GM21528 (cell line): ENCODE results near the gene BUD31.
A peak's percentile ranks its signal among the peaks of the same experiment; 100 is the strongest.
"Not testable (repeated sequence)": the region's sequence is repeated elsewhere in the genome, so short reads cannot be mapped to it uniquely, and the experiment has no call there.

Experiments used
- ATAC-seq: cut with Tn5 transposase; IDR thresholded peaks from one replicate; pipeline ENCODE4 v1.9.1; 2021; ENCODE audit warnings: mild to moderate bottlenecking, moderate library complexity; ENCODE audit not compliant: unreplicated experiment, low FRiP score

BUD31 gene

DNA sequence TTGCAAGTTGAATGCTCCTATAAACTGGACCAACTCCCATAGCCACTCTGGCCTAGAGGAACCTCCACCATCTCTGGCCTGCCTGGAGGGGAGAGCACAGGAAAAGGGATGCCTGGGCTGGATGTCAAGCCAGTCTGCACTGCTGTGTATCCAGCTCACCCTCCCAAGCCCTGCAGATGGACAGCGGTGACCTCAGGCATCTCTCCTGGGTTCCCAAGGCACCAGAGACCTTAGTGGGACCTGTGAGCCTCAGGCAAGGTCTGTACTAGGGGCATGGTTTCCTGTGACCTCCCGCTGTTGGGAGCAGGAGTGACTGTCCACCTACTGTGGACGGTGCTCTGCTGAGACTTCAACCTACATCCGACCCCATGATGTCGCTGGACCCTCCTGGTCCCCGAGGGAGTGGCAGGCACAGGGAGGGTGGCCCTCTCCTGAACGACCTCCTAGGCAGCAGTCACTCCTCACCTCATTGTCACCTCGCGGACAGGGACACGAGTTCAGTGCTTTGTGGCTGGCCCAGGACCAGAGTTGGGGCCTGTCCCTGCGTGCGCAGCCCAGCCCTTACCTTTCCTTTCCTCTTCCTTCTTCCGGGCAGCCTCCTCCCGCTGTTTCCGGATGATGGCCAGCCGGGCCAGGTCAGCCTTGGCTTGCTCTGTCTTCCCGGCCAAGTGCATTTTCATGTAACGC is 11.3 kb upstream of the BUD31 start:
- no peak for ATAC-seq

GRCh38 chr7:99398891-99399445 is 9.8 kb upstream of the BUD31 start:
- no peak for ATAC-seq

DNA sequence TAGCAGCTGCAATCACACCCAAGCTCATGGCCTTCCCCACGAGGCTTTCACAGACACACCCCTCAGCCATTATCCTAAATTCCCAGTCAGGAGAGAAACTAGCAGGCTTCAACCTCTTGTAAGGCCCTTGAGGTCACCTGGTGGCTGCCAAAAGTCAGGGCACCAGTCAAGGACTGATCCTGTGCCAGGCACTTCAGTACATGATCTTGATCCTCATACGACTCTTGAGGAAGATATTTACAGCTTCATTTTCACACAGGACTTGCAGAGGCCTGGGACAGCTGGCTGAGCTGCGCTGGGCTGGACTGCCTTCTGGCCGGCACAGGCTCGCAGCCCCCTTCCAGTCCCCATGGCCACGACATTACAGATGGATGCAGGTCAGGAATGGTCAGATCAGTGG is 9.2 kb upstream of the BUD31 start:
- ATAC-seq: no peak

DNA sequence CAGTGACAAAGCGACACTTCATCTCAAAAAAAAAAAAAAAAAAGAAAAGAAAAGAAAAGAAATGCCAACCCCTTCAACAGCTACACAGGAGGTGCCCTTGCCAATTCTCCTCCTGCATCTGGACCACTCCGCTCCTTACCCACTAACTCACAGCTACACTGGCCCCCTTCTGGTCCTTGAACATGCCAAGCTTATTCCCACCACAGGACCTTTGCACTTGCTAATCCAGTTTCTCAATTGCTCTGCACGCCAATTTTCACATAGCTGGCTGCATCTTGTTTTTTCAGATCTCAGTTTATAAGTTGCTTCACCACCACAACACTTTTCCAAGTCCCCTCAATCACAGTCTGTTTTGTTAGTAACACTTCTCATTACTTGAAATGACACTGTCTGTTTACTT is 5.9 kb upstream of the BUD31 start:
- ATAC-seq: no peak

GRCh38 chr7:99403764-99404163 is 5.0 kb upstream of the BUD31 start:
- no peak for ATAC-seq

DNA sequence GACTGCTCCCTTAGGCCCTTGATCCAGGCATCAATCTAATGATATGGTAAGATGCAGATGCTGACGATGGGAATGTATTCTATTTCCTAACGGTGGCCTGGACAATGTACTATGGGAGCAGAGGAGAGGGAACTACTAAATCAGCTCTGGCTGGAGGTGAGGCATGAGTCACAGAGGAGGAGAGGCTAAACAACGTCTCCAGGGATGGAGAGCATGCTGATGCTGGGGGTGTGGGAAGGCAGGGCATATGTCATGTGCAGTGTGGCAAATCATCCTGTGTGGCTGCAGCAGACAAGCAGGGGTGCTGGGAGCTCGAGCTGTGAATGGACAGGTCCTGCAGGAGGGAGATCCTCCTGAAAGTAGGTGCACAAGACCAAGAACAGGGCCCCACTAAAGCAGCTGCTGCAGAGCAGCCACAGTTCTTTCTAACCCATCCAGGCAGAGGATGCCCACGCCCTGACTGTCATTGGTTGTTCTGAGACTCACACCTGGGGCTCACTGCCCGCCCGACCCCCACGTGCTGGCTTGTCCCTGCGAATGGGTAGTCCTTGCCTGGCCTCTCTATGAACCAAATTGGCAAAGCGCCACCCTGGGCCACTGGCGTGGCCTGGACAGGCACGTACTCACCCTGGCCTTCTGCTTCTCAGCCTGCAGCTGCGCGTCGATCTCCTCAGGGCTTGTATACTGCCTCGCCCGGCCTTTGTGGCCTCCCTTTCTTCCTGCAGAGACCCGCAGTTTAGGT is 4.4 kb upstream of the BUD31 start:
- ATAC-seq: no peak

DNA sequence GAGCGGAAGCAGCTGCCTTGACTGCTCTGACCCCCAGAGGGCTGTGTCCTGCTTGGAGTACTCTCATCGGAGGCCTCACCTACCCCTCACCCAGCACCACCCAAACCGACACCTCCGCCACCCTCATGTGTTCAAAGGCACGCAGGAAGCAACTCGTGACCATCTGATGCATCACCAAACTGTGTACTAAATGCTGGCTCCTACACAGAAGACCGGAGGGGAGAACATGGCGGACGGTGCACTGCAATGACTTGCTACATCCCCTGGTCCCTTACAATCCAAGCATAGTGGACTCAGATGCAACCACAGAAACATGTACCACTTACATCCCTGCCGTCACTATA is 3.8 kb upstream of the BUD31 start:
- no peak for ATAC-seq

- no peak for ATAC-seq
Observed at GRCh38 chr7:99406557-99406956, 2.2 kb upstream of the BUD31 start.

DNA sequence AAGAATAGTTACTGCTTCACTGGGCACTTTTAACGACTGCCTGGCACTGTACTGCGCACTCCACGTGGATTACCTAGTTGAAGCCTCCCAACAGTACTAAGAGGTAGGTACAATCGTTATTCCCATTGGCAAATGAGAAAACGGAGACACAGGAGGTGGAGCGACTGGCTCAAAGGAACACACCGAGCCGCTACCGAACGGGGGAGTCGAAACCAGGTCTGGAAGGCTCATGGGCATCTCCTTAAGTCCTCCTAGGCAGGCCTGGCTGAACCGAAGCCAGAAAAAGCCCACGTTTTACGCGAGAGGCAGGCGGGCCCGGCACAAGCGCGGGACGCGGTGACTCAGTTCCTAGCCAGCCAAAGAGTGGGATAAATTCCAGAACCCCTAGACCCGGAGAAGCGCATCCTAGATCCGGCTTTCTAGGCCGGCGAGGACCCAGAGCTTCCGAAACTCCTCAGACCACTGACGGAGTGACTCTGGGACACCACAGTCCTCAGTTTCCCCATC is 844 bp upstream of the BUD31 start:
- ATAC-seq: peak; percentile 6

DNA sequence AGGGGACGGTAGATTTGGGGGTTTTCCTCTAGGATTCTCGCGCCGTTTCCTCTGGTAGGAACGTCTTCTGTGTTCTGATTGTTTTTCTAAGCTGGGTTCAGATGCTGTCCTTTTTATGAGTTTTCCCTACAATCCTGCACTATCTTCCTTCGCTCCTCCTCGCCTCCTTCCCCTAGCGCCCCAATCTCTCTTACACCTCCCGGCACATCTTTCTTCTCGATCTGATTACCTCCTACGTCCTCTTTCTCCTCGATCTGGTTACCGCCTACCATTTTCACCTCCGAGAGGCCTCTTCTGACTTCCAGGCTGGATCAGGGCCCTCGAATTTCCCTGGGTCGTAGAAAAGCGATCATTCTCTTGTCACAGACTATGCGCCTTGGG is 413 bp downstream of the BUD31 start:
- peak; percentile 17 for ATAC-seq

- ATAC-seq: no peak
Observed at GRCh38 chr7:99409806-99410205, 1.0 kb downstream of the BUD31 start.

DNA sequence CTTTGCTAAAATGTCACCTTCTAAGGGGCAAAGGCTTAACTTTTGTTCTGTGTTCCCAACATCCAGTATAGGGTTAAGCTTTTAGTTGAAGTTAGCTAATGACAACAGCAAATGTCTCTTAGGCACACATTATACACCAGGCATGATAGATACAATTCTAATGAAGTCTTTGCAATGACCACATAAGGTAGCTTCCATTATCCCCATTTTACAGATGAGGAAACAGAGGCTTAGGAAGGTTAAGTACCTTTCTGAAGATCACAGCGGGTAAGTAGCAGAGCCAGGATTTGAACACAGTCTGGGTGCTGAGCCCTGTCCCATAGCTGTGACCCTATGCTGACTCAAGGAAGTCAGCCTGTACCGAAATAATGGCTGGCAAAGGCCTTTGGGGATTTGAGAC is 1.9 kb downstream of the BUD31 start:
- no peak for ATAC-seq

DNA sequence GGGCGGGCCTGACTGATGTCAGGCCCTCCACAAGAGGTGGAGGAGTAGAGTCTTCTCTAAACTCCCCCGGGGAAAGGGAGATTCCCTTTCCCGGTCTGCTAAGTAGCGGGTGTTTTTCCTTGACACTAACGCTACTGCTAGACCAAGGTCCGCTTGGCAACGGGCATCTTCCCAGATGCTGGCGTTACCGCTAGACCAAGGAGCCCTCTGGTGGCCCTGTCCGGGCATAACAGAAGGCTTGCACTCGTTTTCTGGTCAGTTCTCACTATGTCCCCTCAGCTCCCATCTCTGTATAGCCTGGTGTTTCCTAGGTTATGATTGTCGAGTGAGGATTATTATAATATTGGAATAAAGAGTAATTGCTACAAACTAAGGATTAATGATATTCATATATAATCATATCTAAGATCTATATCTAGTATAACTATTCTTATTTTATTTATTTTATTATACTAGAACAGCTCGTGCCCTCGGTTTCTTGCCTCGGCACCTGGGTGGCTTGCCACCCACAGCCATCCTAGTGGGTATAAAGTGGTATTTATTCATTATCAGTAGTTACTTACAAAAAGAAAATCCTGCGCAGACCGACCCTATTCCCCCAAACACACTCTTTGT is 6.9 kb downstream of the BUD31 start:
- ATAC-seq: not testable (repeated sequence)

- no peak for ATAC-seq
Observed at GRCh38 chr7:99418260-99418659, 9.5 kb downstream of the BUD31 start.

GRCh38 chr7:99419323-99420021 is 10.7 kb downstream of the BUD31 start:
- no peak for ATAC-seq

DNA sequence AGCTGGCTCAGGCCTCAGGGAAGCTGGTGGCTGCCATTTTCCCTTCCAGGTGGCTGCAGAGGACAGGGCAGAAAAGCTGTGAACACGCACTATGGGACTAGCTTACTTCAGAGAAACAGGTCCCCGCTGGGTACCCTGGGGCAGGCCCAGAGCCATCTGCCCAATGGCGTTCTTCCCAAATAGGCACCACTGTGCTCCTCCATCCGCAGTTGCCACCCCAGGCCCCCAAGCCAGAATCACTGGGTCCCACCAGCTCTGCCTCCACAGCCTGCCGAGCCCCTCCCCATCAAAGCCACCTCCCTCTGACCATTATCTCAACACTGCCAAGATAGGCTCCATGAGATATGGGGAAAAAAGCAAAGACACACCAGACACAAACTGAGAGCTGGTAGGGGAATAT is 11.4 kb downstream of the BUD31 start:
- no peak for ATAC-seq

DNA sequence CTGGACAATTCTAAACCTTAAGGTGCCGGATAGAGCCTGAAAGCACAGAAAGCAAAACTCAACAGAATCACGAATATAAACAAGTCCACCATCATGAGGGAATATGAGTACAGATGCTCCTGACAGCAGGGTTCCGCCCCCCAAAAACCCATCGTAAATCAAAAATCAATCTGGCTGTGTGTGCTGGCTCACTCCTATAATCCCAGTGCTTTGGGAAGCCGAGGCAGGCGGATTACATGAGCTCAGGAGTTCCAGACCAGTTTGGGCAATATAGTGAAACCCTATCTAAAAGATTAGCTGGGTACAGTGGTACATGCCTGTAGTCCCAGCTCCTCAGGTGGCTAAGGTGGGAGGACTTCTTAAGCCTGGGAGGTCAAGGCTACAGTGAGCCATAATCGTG is 12.2 kb downstream of the BUD31 start:
- ATAC-seq: no peak

DNA sequence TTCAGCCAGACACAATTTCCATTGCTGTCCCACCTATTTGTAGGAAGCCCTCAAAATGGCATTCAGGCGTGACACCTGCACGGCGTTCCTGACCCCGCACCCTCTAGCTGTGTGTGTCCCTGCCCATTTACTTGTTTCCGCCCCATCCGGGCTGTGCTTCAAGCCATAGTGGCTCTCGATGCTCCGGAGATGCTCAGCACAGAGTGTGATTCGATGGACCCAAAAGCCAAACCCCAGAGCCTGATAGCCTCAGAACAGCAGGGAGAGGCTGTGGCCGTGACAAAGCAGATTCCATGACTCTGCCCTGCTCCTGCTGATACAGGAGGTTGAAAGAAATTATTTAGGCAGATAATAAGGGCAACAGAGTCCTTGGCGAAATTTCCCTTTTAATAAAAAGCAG is 13.4 kb downstream of the BUD31 start:
- no peak for ATAC-seq

GRCh38 chr7:99422625-99423024 is 13.9 kb downstream of the BUD31 start:
- no peak for ATAC-seq

GRCh38 chr7:99424932-99425730 is 16.4 kb downstream of the BUD31 start:
- ATAC-seq: no peak
